Panc1 (cell line): ENCODE measurements around the gene LRBA. TPM values are rescaled to one million over a fixed set of nuclear protein-coding genes. Genes with fewer than 3 reads are reported as not detected.

Experiments
- ATAC-seq: fragments of 200-7000 bp; cut with Tn5 transposase; 2 replicates; pipeline ENCODE4 v1.9.1; 2020; ENCODE audit warnings: mild to moderate bottlenecking, moderate library complexity
- BruUV-seq: library from RNA; stranded (reverse); fragments of 400-500 nt; replicated peaks from 2 replicates; lab custom pipeline; 2021; lab: Mats Ljungman, UMichigan
- CTCF ChIA-PET: fragments of 300-600 bp; sonication (Branson Sonifier 250); formaldehyde crosslinking; loops from one replicate; lab custom pipeline; 2022; ENCODE audit warnings: antibody characterized with exemption; lab: Charles Lee
- POLR2A ChIA-PET: fragments of 300-600 bp; sonication (Branson Sonifier 250); formaldehyde crosslinking; loops from one replicate; lab custom pipeline; 2022; ENCODE audit warnings: antibody characterized with exemption; lab: Charles Lee
- DNase-seq: peaks from one replicate; pipeline ENCODE4 v3.0.0-alpha.2; 2010; ENCODE audit warnings: low read depth, low spot score
- H3K27ac ChIP-seq: 2 replicates; pipeline ENCODE4 v1.5.1; 2011; ENCODE audit warnings: mild to moderate bottlenecking, low read length, inconsistent platforms
- H3K27me3 ChIP-seq: fragments of 200-500 bp; sonication (Bioruptor generic); 2 replicates; pipeline ENCODE4 v1.6.0; 2014; ENCODE audit warnings: low read length, inconsistent platforms; ENCODE audit not compliant: control insufficient read depth, insufficient read depth
- H3K36me3 ChIP-seq: fragments of 200-500 bp; sonication (Bioruptor generic); 2 replicates; pipeline ENCODE4 v1.5.1; 2014; ENCODE audit warnings: inconsistent platforms, mild to moderate bottlenecking, low read length, moderate library complexity; ENCODE audit not compliant: control insufficient read depth, insufficient read depth
- H3K4me1 ChIP-seq: 2 replicates; pipeline ENCODE4 v1.5.1; 2011; ENCODE audit warnings: inconsistent platforms, mild to moderate bottlenecking, low read length, moderate library complexity; ENCODE audit not compliant: control insufficient read depth, insufficient read depth
- H3K4me3 ChIP-seq, 2 experiments: 2 replicates each; pipeline ENCODE4 v1.5.1; 2011 to 2012; ENCODE audit warnings: low read depth in 2 of 2, low read length in 2 of 2, mild to moderate bottlenecking in 2 of 2, inconsistent platforms in 1 of 2, moderate library complexity in 1 of 2
- H3K9me3 ChIP-seq: fragments of 200-500 bp; sonication (Bioruptor generic); 2 replicates; pipeline ENCODE4 v1.5.1; 2014; ENCODE audit warnings: low read depth, mild to moderate bottlenecking, inconsistent platforms, low read length, moderate library complexity; ENCODE audit not compliant: control insufficient read depth, insufficient read depth
- CTCF ChIP-seq: fragments of 450-650 bp; IDR thresholded peaks from 2 replicates; pipeline ENCODE4 v1.5.1; 2017; ENCODE audit warnings: mild to moderate bottlenecking
- POLR2AphosphoS5 ChIP-seq: IDR thresholded peaks from 2 replicates; pipeline ENCODE4 v1.6.1; 2012; ENCODE audit warnings: mild to moderate bottlenecking, low read depth, low read length, moderate library complexity
- REST ChIP-seq, 2 experiments: IDR thresholded peaks; 2 replicates each; pipeline ENCODE4 v1.6.1; 2011 to 2012; ENCODE audit warnings: low read depth in 2 of 2, control low read depth in 1 of 2, low read length in 1 of 2, mild to moderate bottlenecking in 1 of 2, moderate library complexity in 1 of 2; ENCODE audit not compliant: insufficient read depth in 1 of 2
- SIN3A ChIP-seq: IDR thresholded peaks from 2 replicates; pipeline ENCODE4 v1.6.1; 2012; ENCODE audit warnings: low read depth, mild to moderate bottlenecking, low read length, moderate library complexity, borderline replicate concordance; ENCODE audit not compliant: insufficient read depth
- TCF7L2 ChIP-seq: IDR thresholded peaks from 2 replicates; pipeline ENCODE4 v1.6.1; 2011; ENCODE audit warnings: mild to moderate bottlenecking, low read depth, low read length, inconsistent platforms
- in situ Hi-C: cut with HindIII; loops from 2 replicates; pipeline ENCODE4 v1.10.0; 2016; ENCODE audit warnings: low sequenced_read_pairs, low pct_unique_long_range_greater_than_20kb
- intact Hi-C: fragments of 100-400 bp; cut with micrococcal nuclease; formaldehyde crosslinking; loops from one replicate; pipeline ENCODE4 v1.10.0; 2022; ENCODE audit not compliant: unreplicated experiment
- total RNA-seq: library from RNA; stranded (reverse); gene quantifications from one replicate; pipeline ENCODE4 v1.2.1, GENCODE V29; 2021; ENCODE audit not compliant: unreplicated experiment

LRBA gene
- total RNA-seq, 1 experiment from 2014 or later: 26.4 TPM

GRCh38 chr4:150948710-150949109 is 66.4 kb downstream of the LRBA start:
- TF ChIP-seq CTCF (no peak), POLR2AphosphoS5 (no peak), SIN3A (no peak), REST (IDR thresholded peaks at IDR 0.05; ENCODE audit: insufficient read depth in 1 of 2, low read depth in 2 of 2, low read length in 1 of 2) (no peak), TCF7L2 (no peak)
- DNase-seq (no peak), ATAC-seq (no peak)
- in situ Hi-C loops (no loop called here), intact Hi-C loops (no loop called here)
- Histone ChIP-seq H3K4me1 (no peaks in the 10 kb centered on the region; the same call in 1 of the 2 replicates), H3K4me3 (no peak overlapping the region), H3K27ac (no peak overlapping the region), H3K9me3 (no peaks in the 10 kb centered on the region), H3K36me3 (no peaks in the 10 kb centered on the region), H3K27me3 (no peaks in the 10 kb centered on the region)
- POLR2A ChIA-PET: no interaction called here
- CTCF ChIA-PET: no interaction called here
- BruUV-seq: no TSS peak

DNA sequence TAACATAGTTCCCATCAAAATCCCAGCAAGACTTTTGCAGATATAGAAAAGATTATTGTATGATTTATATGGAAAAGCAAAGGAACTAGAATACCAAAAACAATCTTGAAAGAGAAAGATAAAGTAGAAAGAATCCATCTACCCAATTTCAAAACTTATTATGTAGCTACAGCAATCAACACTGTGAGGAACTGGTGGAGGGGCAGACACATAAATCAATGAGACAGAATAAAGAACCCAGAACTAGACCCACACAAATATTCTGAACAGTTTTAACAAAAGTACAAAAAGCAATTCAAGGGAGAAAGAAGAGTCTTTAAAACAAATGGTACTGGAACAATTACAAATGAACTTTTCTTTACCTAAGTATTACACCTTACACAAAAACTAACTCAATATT is 67.0 kb downstream of the LRBA start:
- Histone ChIP-seq H3K36me3 (no peaks in the 10 kb centered on the region), H3K27ac (no peak overlapping the region), H3K4me1 (no peaks in the 10 kb centered on the region; the same call in 1 of the 2 replicates), H3K27me3 (no peaks in the 10 kb centered on the region), H3K9me3 (no peaks in the 10 kb centered on the region), H3K4me3 (no peak overlapping the region)
- no peak for ATAC-seq
- ChIA-PET CTCF (no interaction called here), POLR2A (no interaction called here)
- intact Hi-C loops: no loop called here
- no peak for DNase-seq
- TF ChIP-seq SIN3A (no peak), TCF7L2 (no peak), POLR2AphosphoS5 (no peak), CTCF (no peak), REST (IDR thresholded peaks at IDR 0.05; ENCODE audit: insufficient read depth in 1 of 2, low read depth in 2 of 2, low read length in 1 of 2) (no peak)
- BruUV-seq: no TSS peak
- in situ Hi-C loops: no loop called here
